K562 (cell line): Measurements from ENCODE around the gene NENF. TPM values are rescaled to one million over a fixed set of nuclear protein-coding genes. Genes with fewer than 3 reads are reported as not detected.
A peak's percentile ranks its signal among the peaks of the same experiment; 100 is the strongest.

ENCODE experiments used
- ASH1L ChIP-seq: fragments of 450-650 bp; IDR thresholded peaks from 2 replicates; pipeline ENCODE4 v1.6.1; 2018; ENCODE audit warnings: borderline replicate concordance, mild to moderate bottlenecking, low read depth; ENCODE audit not compliant: partially characterized antibody
- ATF1 ChIP-seq, 2 experiments: fragments of 450-650 bp in 1 of 2; IDR thresholded peaks; 2 replicates each; pipeline ENCODE4 v1.6.1; 2016; ENCODE audit warnings: missing compliant biosample characterization in 1 of 2, missing genetic modification characterization in 1 of 2
- BRF1 ChIP-seq: IDR thresholded peaks from 3 replicates; pipeline ENCODE4 v1.6.1; 2011; ENCODE audit warnings: borderline replicate concordance, mild to moderate bottlenecking; ENCODE audit not compliant: insufficient read length; ENCODE audit errors: extremely low read depth
- CTBP1 ChIP-seq: fragments of 450-650 bp; IDR thresholded peaks from 2 replicates; pipeline ENCODE4 v1.6.1; 2016; ENCODE audit warnings: borderline replicate concordance
- HSF4 ChIP-seq: fragments of 250-450 bp; sonication (Bioruptor Pico); IDR thresholded peaks from 2 replicates; pipeline ENCODE4 v2.1.2; 2022; ENCODE audit warnings: mild to moderate bottlenecking, moderate library complexity, borderline replicate concordance
- NFYB ChIP-seq: IDR thresholded peaks from 2 replicates; pipeline ENCODE4 v1.6.1; 2011; ENCODE audit warnings: mild to moderate bottlenecking, moderate library complexity; ENCODE audit not compliant: insufficient read length; ENCODE audit errors: extremely low read depth
- NR2C2 ChIP-seq, 2 experiments: fragments of 200-800 bp in 1 of 2; sonication (Bioruptor generic) in 1 of 2; sonication (generic) in 1 of 2; formaldehyde crosslinking in 1 of 2; IDR thresholded peaks; 2 replicates each; pipeline versions ENCODE4 v1.6.1 to v1.8.0; 2016 to 2022; ENCODE audit warnings: mild to moderate bottlenecking in 1 of 2, missing compliant biosample characterization in 1 of 2, missing genetic modification characterization in 1 of 2, missing genetic modification reagents in 1 of 2
- PCBP1 ChIP-seq: fragments of 200-400 bp; formaldehyde crosslinking; IDR thresholded peaks from 2 replicates; pipeline ENCODE4 v1.6.1; 2018; ENCODE audit warnings: mild to moderate bottlenecking, low read depth, low read length; ENCODE audit not compliant: poor library complexity, severe bottlenecking
- TAF9B ChIP-seq: fragments of 450-650 bp; IDR thresholded peaks from 2 replicates; pipeline ENCODE4 v1.6.1; 2018; ENCODE audit warnings: mild to moderate bottlenecking; ENCODE audit not compliant: partially characterized antibody
- XRCC3 ChIP-seq: fragments of 450-650 bp; IDR thresholded peaks from 2 replicates; pipeline ENCODE4 v1.6.1; 2017; ENCODE audit warnings: mild to moderate bottlenecking, moderate library complexity
- ZNF695 ChIP-seq: fragments of 450-650 bp; formaldehyde crosslinking; IDR thresholded peaks from 2 replicates; pipeline ENCODE4 v1.4.0; 2020; ENCODE audit warnings: mild to moderate bottlenecking, moderate library complexity
- polyA plus RNA-seq, 8 experiments: library from polyadenylated mRNA; depleted of rRNA in 4 of 8; stranded (reverse) in 5 of 8; unstranded in 3 of 8; fragments of >200 nt; fragmentation: Nextera tagmentation in 2 of 8; fragmentation: Illumina TruSeq in 1 of 8; extraction: Ambion mirVana in 2 of 8; extraction: Trizol in 1 of 8; gene quantifications; 2 replicates each; pipeline versions ENCODE4 v1.2.1 to v1.2.3, GENCODE V29; 2011 to 2014; ENCODE audit warnings: inconsistent platforms in 1 of 8, missing spikeins in 1 of 8
- total RNA-seq, 7 experiments: library from RNA; depleted of rRNA in 6 of 7; stranded (reverse); fragments of >200 nt in 6 of 7; fragmentation: Illumina TruSeq in 2 of 7; extraction: Trizol in 2 of 7; gene quantifications; 2 replicates each; pipeline versions ENCODE4 v1.2.1 to v1.2.3, GENCODE V29; 2011 to 2021; ENCODE audit warnings: low replicate concordance in 1 of 7
- TF ChIP-seq, protein P1 (sequence below): fragments of 150-350 bp; conservative IDR thresholded peaks from 2 replicates; pipeline ENCODE4 v1.6.1; 2014; ENCODE audit warnings: low read length
- TF ChIP-seq, protein P2 (sequence below): IDR thresholded peaks from 2 replicates; pipeline ENCODE4 v1.6.1; 2014; ENCODE audit warnings: antibody characterized with exemption
- TF ChIP-seq, protein P3 (sequence below), 2 experiments: fragments of 450-650 bp; conservative IDR thresholded peaks; 2 replicates each; pipeline ENCODE4 v1.6.1; 2017; ENCODE audit warnings: mild to moderate bottlenecking in 2 of 2, moderate library complexity in 2 of 2
- TF ChIP-seq, protein P4 (sequence below): fragments of 250-450 bp; sonication (Bioruptor Pico); IDR thresholded peaks from 2 replicates; pipeline ENCODE4 v1.4.0; 2020; ENCODE audit warnings: borderline replicate concordance
- TF ChIP-seq, protein P5 (sequence below): fragments of 450-650 bp; formaldehyde crosslinking; IDR thresholded peaks from 2 replicates; pipeline ENCODE4 v1.4.0; 2022; ENCODE audit warnings: mild to moderate bottlenecking, moderate library complexity

Gene NENF
- total and polyA plus RNA-seq, 9 of the 15 experiments (the other 6 are each of a cell fraction or from before 2014, with no cell fraction given): 6.1 to 100 (median 72.8) TPM

DNA sequence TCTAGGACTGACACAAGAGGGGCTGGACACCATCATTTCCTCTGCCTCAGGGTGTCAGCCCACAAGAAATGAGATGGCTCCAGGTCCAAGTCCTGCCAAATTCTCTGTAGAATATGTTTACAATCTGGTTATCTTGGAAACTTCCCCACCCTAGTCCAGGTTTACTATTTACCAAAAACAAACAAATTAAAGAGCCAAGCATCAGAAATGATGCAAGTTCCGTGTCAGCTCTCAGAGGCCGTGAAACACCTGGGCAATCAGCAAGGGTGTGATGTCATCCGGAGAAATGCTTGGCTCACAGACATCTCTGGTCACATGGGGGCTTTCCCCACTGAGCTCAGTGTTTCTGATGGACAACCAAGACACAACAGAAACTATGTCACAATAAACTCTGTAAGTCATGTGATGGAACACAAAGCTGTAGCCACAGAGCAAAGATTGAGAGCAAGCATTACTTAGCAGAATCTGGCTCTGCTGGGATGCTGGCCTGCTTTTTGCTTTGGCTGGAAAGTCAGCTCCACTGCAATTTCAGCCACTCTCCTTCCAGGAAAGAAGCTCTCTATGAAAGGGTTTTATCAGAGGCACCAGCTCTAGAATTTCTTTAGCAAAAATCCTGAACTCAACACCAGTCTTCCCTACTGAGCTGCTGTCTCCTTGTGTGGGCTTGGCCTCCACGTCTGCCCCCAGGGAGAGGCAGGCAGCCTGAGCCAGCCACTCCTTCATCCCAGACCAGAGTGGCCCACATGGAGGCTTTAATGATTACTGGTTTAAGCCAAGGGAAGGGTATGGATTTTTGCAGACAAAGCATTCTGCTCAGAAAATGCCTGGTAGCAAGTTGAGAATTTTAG is 55.9 kb downstream of the NENF start (continued):
- TF ChIP-seq, protein P1, sequence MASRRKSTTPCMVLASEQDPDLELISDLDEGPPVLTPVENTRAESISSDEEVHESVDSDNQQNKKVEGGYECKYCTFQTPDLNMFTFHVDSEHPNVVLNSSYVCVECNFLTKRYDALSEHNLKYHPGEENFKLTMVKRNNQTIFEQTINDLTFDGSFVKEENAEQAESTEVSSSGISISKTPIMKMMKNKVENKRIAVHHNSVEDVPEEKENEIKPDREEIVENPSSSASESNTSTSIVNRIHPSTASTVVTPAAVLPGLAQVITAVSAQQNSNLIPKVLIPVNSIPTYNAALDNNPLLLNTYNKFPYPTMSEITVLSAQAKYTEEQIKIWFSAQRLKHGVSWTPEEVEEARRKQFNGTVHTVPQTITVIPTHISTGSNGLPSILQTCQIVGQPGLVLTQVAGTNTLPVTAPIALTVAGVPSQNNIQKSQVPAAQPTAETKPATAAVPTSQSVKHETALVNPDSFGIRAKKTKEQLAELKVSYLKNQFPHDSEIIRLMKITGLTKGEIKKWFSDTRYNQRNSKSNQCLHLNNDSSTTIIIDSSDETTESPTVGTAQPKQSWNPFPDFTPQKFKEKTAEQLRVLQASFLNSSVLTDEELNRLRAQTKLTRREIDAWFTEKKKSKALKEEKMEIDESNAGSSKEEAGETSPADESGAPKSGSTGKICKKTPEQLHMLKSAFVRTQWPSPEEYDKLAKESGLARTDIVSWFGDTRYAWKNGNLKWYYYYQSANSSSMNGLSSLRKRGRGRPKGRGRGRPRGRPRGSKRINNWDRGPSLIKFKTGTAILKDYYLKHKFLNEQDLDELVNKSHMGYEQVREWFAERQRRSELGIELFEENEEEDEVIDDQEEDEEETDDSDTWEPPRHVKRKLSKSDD: no peak
- TF ChIP-seq BRF1 (no peak), ASH1L (no peak), ZNF695 (CRISPR knock-in tag) (no peak), PCBP1 (no peak), XRCC3 (no peak), TAF9B (no peak), HSF4 (CRISPR knock-in tag) (no peak), NFYB (no peak), CTBP1 (peak; percentile 93), NR2C2 (CRISPR knock-in tag; IDR thresholded peaks at IDR 0.05) (no peak), NR2C2 (tag; IDR thresholded peaks at IDR 0.05) (peak; percentile 67; the same call in 1 of the 2 replicates), ATF1 (CRISPR knock-in tag; IDR thresholded peaks at IDR 0.05) (no peak), ATF1 (tag; IDR thresholded peaks at IDR 0.05) (peak; percentile 69)
- TF ChIP-seq, protein P2, sequence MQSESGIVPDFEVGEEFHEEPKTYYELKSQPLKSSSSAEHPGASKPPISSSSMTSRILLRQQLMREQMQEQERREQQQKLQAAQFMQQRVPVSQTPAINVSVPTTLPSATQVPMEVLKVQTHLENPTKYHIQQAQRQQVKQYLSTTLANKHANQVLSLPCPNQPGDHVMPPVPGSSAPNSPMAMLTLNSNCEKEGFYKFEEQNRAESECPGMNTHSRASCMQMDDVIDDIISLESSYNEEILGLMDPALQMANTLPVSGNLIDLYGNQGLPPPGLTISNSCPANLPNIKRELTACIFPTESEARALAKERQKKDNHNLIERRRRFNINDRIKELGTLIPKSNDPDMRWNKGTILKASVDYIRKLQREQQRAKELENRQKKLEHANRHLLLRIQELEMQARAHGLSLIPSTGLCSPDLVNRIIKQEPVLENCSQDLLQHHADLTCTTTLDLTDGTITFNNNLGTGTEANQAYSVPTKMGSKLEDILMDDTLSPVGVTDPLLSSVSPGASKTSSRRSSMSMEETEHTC: no peak
- TF ChIP-seq, protein P3, sequence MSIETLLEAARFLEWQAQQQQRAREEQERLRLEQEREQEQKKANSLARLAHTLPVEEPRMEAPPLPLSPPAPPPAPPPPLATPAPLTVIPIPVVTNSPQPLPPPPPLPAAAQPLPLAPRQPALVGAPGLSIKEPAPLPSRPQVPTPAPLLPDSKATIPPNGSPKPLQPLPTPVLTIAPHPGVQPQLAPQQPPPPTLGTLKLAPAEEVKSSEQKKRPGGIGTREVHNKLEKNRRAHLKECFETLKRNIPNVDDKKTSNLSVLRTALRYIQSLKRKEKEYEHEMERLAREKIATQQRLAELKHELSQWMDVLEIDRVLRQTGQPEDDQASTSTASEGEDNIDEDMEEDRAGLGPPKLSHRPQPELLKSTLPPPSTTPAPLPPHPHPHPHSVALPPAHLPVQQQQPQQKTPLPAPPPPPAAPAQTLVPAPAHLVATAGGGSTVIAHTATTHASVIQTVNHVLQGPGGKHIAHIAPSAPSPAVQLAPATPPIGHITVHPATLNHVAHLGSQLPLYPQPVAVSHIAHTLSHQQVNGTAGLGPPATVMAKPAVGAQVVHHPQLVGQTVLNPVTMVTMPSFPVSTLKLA (conservative IDR thresholded peaks at IDR 0.05): no peak
- TF ChIP-seq, protein P4, sequence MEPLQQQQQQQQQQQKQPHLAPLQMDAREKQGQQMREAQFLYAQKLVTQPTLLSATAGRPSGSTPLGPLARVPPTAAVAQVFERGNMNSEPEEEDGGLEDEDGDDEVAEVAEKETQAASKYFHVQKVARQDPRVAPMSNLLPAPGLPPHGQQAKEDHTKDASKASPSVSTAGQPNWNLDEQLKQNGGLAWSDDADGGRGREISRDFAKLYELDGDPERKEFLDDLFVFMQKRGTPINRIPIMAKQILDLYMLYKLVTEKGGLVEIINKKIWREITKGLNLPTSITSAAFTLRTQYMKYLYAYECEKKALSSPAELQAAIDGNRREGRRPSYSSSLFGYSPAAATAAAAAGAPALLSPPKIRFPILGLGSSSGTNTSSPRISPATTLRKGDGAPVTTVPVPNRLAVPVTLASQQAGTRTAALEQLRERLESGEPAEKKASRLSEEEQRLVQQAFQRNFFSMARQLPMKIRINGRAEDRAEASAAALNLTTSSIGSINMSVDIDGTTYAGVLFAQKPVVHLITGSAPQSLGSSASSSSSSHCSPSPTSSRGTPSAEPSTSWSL (CRISPR knock-in tag): no peak
- TF ChIP-seq, protein P5, sequence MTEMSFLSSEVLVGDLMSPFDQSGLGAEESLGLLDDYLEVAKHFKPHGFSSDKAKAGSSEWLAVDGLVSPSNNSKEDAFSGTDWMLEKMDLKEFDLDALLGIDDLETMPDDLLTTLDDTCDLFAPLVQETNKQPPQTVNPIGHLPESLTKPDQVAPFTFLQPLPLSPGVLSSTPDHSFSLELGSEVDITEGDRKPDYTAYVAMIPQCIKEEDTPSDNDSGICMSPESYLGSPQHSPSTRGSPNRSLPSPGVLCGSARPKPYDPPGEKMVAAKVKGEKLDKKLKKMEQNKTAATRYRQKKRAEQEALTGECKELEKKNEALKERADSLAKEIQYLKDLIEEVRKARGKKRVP (CRISPR knock-in tag): peak; percentile 95
